Measurements from ENCODE around the gene OLFM1.
"Not testable (repeated sequence)": the region's sequence is repeated elsewhere in the genome, so short reads cannot be mapped to it uniquely, and the experiment has no call there.

DNA sequence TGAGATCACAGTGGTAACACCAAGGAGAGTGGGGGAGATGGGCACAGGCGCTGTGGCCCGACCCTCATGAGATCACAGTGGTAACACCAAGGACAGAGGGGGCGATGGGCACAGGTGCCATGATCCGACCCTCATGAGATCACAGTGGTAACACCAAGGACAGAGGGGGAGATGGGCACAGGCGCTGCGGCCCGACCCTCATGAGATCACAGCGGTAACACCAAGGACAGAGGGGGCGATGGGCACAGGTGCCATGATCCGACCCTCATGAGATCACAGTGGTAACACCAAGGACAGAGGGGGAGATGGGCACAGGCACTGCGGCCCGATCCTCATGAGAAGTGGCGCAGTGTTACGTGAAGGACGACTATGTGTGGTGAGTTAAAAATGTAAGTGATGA, 75.1 kb downstream of the OLFM1 start:
- TF ChIP-seq SUZ12 (IDR thresholded peaks at IDR 0.05; ENCODE audit: extremely low read depth, insufficient read depth, insufficient read length); ZNF274 (IDR thresholded peaks at IDR 0.05; ENCODE audit: low read depth, low read length); YY1 (IDR thresholded peaks at IDR 0.05; ENCODE audit: insufficient read depth, insufficient read length): not testable (repeated sequence)

Measured in NT2/D1 (cell line).